Adrenal gland (tissue), 5 donors: ENCODE results near the gene ATP5PD.

ENCODE experiments used
- POLR2A ChIP-seq, 2 donors: fragments of 450-650 bp; IDR thresholded peaks; one replicate each; pipeline ENCODE4 v1.6.1; 2017; ENCODE audit warnings: antibody characterized with exemption in 2 of 2, mild to moderate bottlenecking in 2 of 2, moderate library complexity in 1 of 2
- TF ChIP-seq, protein P1 (sequence below), 6 experiments: fragments of 450-650 bp in 4 of 6; fragments of 200-600 bp in 2 of 6; sonication (generic) in 1 of 6; IDR thresholded peaks; 1 replicate in 5 of 6; 2 replicates in 1 of 6; pipeline versions ENCODE4 v1.5.1 to v1.8.0; 2016 to 2021; ENCODE audit warnings: antibody characterized with exemption in 6 of 6, mild to moderate bottlenecking in 2 of 6, moderate library complexity in 1 of 6
- donor health status: DM: no; HTN: no; CAD: no.

DNA sequence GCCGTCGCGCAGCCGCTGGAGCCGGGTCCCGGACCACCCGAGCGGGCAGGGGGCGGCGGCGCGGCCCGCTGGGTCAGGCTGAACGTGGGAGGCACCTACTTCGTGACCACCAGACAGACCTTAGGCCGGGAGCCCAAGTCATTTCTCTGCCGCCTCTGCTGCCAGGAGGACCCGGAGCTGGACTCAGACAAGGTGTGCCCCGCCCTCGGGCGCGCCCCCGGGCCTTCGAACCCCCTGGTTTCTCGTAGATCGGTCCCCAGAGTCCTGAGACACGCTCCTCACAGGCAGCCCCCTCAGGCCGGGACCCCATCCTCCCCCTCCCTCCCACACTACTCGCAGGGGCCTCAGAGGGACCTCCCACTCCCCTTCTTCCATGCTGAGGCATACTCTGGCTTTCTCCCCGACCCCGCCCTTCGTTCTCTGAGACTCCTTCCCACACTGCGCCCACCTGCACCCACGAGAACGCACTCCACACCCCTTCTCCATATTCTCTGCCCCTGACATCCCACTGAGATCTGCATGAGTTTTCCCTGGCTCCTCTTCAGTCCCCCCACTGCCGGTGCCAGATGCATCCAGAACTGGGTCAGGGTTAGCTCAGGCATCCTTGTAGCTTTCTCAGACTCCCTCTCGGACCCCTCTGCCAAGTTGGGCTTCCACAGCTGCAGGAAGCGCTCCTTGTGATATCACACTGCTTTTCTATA, 779 bp upstream of the ATP5PD start:
- TF ChIP-seq, protein P1, sequence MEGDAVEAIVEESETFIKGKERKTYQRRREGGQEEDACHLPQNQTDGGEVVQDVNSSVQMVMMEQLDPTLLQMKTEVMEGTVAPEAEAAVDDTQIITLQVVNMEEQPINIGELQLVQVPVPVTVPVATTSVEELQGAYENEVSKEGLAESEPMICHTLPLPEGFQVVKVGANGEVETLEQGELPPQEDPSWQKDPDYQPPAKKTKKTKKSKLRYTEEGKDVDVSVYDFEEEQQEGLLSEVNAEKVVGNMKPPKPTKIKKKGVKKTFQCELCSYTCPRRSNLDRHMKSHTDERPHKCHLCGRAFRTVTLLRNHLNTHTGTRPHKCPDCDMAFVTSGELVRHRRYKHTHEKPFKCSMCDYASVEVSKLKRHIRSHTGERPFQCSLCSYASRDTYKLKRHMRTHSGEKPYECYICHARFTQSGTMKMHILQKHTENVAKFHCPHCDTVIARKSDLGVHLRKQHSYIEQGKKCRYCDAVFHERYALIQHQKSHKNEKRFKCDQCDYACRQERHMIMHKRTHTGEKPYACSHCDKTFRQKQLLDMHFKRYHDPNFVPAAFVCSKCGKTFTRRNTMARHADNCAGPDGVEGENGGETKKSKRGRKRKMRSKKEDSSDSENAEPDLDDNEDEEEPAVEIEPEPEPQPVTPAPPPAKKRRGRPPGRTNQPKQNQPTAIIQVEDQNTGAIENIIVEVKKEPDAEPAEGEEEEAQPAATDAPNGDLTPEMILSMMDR (IDR thresholded peaks at IDR 0.05) = no peak
- no peak for TF ChIP-seq POLR2A (IDR thresholded peaks at IDR 0.05)
